Upper lobe of left lung (tissue), 6 donors: ENCODE results near the gene SYTL5. TPM values are rescaled to one million over a fixed set of nuclear protein-coding genes. Genes with fewer than 3 reads are reported as not detected.

Source experiments
- ATAC-seq, 2 donors: fragments of 200-7000 bp; cut with Tn5 transposase; one replicate each; pipeline ENCODE4 v1.9.1; 2022; ENCODE audit warnings: mild to moderate bottlenecking in 2 of 2, moderate library complexity in 2 of 2; ENCODE audit not compliant: low FRiP score in 2 of 2
- DNase-seq, 2 donors: peaks; one replicate each; pipeline ENCODE4 v3.0.0-alpha.2; 2019 to 2020
- H3K27ac ChIP-seq, 4 donors: fragments of 200-600 bp; sonication (generic); one replicate each; pipeline ENCODE4 v1.5.1; 2016 to 2019
- H3K27me3 ChIP-seq, 4 donors: fragments of 200-600 bp; sonication (generic); one replicate each; pipeline ENCODE4 v1.5.1; 2017 to 2019
- H3K36me3 ChIP-seq, 4 donors: fragments of 200-600 bp; sonication (generic); one replicate each; pipeline ENCODE4 v1.5.1; 2016 to 2019
- H3K4me1 ChIP-seq, 4 donors: fragments of 200-600 bp; sonication (generic); one replicate each; pipeline ENCODE4 v1.5.1; 2018 to 2019
- H3K4me3 ChIP-seq, 4 donors: fragments of 200-600 bp; sonication (generic); one replicate each; pipeline ENCODE4 v1.5.1; 2017 to 2019; ENCODE audit warnings: mild to moderate bottlenecking in 2 of 4, moderate library complexity in 1 of 4
- H3K9me3 ChIP-seq, 4 donors: fragments of 200-600 bp; sonication (generic); one replicate each; pipeline ENCODE4 v1.5.1; 2018 to 2019
- EP300 ChIP-seq, 4 donors: sonication (generic); formaldehyde crosslinking; IDR thresholded peaks; one replicate each; pipeline ENCODE4 v1.5.1; 2017; ENCODE audit warnings: antibody characterized with exemption in 4 of 4, control low read depth in 2 of 4
- POLR2A ChIP-seq, 4 donors: fragments of 450-650 bp; IDR thresholded peaks; one replicate each; pipeline ENCODE4 v1.5.1; 2016 to 2017; ENCODE audit warnings: antibody characterized with exemption in 4 of 4, mild to moderate bottlenecking in 2 of 4
- POLR2AphosphoS5 ChIP-seq, 2 donors: sonication (generic); formaldehyde crosslinking; IDR thresholded peaks; one replicate each; pipeline ENCODE4 v1.5.1; 2017; ENCODE audit warnings: antibody characterized with exemption in 2 of 2
- WGBS, 2 donors: methylation state at CpG; one replicate each; pipeline ENCODE4 v1.1.5; 2017 to 2018; 5-methylcytosine and 5-hydroxymethylcytosine counted together
- total RNA-seq, 6 donors: library from RNA; depleted of rRNA in 4 of 6; stranded (reverse); fragments of >200 nt in 4 of 6; gene quantifications; one replicate each; pipeline versions ENCODE4 v1.1.0 to v1.2.1, GENCODE V29; 2016 to 2021
- TF ChIP-seq, protein P1 (sequence below), 6 experiments: fragments of 450-650 bp in 4 of 6; fragments of 200-600 bp in 2 of 6; sonication (generic) in 2 of 6; IDR thresholded peaks; one replicate each; pipeline ENCODE4 v1.5.1; 2016 to 2019; ENCODE audit warnings: antibody characterized with exemption in 6 of 6
- donor health status: DM: no; HTN: no; CAD: no; lungs with moderate emphysema.
- donor health status: DM: no; HTN: yes; CAD: no; lungs with severe emphysema.

SYTL5 gene
- total RNA-seq, 6 donors from 2014 or later = 0.30 to 3.6 (median 0.71) TPM

DNA sequence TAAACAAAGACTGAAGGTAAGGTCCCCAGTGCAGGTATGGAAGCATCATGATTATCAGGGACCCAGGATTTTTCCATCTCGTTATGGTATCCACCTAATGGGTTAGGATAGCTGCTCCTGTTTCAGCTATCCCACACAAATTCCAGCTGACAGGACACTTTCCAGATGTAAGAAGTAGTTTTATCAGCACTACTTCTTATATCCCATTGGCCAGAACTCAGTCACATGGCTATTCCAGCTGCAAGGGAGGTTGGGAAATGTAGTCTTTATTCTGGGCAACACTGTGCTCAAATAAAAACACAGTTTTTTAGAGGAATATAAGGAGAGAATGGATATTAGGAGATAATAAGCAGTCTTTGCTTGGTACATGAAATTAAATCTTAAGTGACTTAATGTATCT lies 117.6 kb downstream of the SYTL5 start:
- Histone ChIP-seq H3K9me3 (no peaks in the 10 kb centered on the region), H3K4me3 (no peak overlapping the region), H3K4me1 (no peaks in the 10 kb centered on the region), H3K27ac (no peak overlapping the region), H3K36me3 (no peaks in the 10 kb centered on the region), H3K27me3 (no peaks in the 10 kb centered on the region)
- WGBS, 2 donors = 79 to 100% methylated on average over 1 of the region's 1 CpG
- no peak for ATAC-seq
- no peak for DNase-seq
- TF ChIP-seq, protein P1, sequence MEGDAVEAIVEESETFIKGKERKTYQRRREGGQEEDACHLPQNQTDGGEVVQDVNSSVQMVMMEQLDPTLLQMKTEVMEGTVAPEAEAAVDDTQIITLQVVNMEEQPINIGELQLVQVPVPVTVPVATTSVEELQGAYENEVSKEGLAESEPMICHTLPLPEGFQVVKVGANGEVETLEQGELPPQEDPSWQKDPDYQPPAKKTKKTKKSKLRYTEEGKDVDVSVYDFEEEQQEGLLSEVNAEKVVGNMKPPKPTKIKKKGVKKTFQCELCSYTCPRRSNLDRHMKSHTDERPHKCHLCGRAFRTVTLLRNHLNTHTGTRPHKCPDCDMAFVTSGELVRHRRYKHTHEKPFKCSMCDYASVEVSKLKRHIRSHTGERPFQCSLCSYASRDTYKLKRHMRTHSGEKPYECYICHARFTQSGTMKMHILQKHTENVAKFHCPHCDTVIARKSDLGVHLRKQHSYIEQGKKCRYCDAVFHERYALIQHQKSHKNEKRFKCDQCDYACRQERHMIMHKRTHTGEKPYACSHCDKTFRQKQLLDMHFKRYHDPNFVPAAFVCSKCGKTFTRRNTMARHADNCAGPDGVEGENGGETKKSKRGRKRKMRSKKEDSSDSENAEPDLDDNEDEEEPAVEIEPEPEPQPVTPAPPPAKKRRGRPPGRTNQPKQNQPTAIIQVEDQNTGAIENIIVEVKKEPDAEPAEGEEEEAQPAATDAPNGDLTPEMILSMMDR (IDR thresholded peaks at IDR 0.05) = no peak
- TF ChIP-seq POLR2AphosphoS5 (IDR thresholded peaks at IDR 0.05) (no peak), POLR2A (IDR thresholded peaks at IDR 0.05) (no peak), EP300 (IDR thresholded peaks at IDR 0.05) (no peak)

DNA sequence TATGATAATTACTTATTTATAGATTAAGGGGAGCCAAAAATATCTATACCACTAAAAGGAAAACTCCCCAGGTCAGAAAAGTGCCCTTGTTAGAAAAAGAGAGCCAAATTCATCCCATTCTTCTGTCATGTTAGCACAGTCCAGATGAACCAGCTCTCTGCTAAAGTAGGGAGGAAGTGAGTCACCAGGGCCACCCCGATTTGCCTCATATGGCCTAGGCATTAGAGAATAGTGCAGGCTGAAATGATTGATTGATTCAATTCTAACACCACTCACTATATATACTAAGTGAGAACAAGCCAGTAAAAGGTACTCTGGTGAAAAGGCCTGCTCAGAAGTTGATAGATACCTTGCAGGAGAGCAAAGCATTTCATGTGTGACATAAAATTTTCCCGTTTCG lies 119.8 kb downstream of the SYTL5 start:
- H3K27ac ChIP-seq = no peak overlapping the region
- ATAC-seq (no peak), DNase-seq (no peak)
- H3K27me3 ChIP-seq = no peaks in the 10 kb centered on the region
- TF ChIP-seq POLR2A (IDR thresholded peaks at IDR 0.05) (no peak), POLR2AphosphoS5 (IDR thresholded peaks at IDR 0.05) (no peak), EP300 (IDR thresholded peaks at IDR 0.05) (no peak)
- TF ChIP-seq, protein P1 (IDR thresholded peaks at IDR 0.05) = no peak
- no peak overlapping the region for H3K4me3 ChIP-seq
- H3K9me3 ChIP-seq = no peaks in the 10 kb centered on the region
- no peaks in the 10 kb centered on the region for H3K4me1 ChIP-seq
- WGBS, 2 donors = 72 to 83% methylated on average over 2 to 3 of the region's 3 CpGs
- H3K36me3 ChIP-seq = no peaks in the 10 kb centered on the region

DNA sequence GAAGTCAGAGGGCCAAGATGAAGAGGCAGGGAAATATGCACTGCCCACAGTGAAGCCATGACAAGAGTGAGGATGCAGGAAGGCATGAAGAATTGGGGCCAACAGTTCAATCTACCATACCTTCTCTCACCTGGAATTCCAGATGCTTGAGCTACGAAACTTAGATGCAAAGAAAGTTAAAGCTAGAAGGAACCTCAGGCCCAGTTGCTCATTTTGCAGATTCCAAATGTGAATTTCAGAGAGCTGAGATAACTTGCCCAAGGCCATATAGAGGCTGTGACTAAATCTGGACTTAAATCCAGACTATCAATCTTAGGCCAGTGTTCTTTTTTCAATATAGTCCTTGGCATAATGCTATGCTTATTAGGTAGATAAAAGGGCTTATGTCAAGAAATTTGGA lies 121.6 kb downstream of the SYTL5 start:
- 83 to 89% methylated on average over 1 of the region's 1 CpG for WGBS, 2 donors
- Histone ChIP-seq H3K4me1 (no peaks in the 10 kb centered on the region), H3K9me3 (no peaks in the 10 kb centered on the region), H3K27ac (no peak overlapping the region), H3K36me3 (no peaks in the 10 kb centered on the region), H3K4me3 (no peak overlapping the region), H3K27me3 (no peaks in the 10 kb centered on the region)
- ATAC-seq (no peak), DNase-seq (no peak)
- TF ChIP-seq, protein P1 (IDR thresholded peaks at IDR 0.05) = no peak
- TF ChIP-seq POLR2A (IDR thresholded peaks at IDR 0.05) = no peak
- TF ChIP-seq EP300 (IDR thresholded peaks at IDR 0.05) = no peak
- TF ChIP-seq POLR2AphosphoS5 (IDR thresholded peaks at IDR 0.05) = no peak

DNA sequence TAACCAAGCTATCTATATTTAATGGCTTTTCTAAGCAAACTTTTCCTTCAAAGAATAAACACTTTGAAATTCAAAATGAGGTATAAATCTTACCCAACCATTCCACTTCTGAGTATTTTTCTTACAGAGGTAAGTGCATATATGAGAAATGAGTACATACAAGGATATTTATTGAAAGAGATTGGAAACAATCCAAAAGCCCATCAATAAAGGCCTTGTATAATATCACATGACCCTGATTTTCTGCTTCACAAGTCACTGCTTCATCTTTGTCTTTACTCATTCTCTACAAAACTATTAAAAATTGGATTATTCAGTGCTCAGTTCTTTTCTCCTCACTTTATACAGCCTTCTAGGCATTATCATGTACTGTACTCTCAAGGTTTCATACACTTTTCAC lies 123.0 kb downstream of the SYTL5 start:
- no peaks in the 10 kb centered on the region for H3K9me3 ChIP-seq
- no peak overlapping the region for H3K4me3 ChIP-seq
- TF ChIP-seq, protein P1 (IDR thresholded peaks at IDR 0.05) = no peak
- TF ChIP-seq POLR2AphosphoS5 (IDR thresholded peaks at IDR 0.05) (no peak), EP300 (IDR thresholded peaks at IDR 0.05) (no peak), POLR2A (IDR thresholded peaks at IDR 0.05) (no peak)
- no peaks in the 10 kb centered on the region for H3K36me3 ChIP-seq
- DNase-seq = no peak
- H3K27ac ChIP-seq = no peak overlapping the region
- no peaks in the 10 kb centered on the region for H3K27me3 ChIP-seq
- H3K4me1 ChIP-seq = no peaks in the 10 kb centered on the region
- ATAC-seq = no peak

DNA sequence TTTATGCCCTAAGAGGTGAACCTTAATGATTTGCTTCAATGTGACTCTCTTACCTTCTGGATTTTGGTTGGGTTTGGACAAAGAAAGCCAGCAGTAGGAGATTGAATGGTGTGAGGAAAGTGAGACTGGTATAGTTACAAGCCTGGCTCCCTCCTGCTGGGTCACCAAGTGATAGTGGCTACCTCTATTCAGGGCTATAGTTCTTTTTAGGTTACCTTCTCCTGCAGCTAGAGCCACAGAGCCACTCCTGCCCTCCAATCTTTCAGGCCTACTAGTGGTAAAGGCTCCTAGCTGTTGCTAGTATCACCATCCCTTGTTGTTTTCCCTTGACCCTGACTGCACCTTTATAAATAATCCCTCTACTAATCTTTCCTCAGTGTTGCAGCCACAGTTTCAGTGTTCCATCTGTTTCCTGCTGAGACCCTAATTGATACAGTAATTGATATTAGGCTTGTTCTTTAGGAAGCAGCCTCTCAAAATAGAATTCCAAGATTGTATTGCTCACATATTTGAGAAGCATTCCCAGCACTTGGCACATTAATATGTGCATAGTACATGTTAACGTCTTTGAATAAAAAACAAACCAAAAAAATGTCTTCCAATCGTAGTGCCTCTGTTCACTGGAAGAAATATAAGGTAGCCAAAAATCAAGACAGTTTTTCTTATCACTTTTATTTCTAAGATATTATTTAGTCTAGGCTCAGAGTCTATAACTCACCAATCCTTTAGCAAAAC lies 132.0 kb downstream of the SYTL5 start:
- Histone ChIP-seq H3K27me3 (no peaks in the 10 kb centered on the region), H3K9me3 (no peaks in the 10 kb centered on the region)
- WGBS, 2 donors = 0 to 80% methylated on average over 2 of the region's 2 CpGs

More for the DNA sequence above, 132.0 kb downstream of the SYTL5 start:
- no peak for ATAC-seq
- no peak for DNase-seq
- Histone ChIP-seq H3K4me1 (no peaks in the 10 kb centered on the region), H3K4me3 (no peak overlapping the region), H3K36me3 (no peaks in the 10 kb centered on the region), H3K27ac (no peak overlapping the region)
- TF ChIP-seq EP300 (IDR thresholded peaks at IDR 0.05) (no peak), POLR2A (IDR thresholded peaks at IDR 0.05) (no peak), POLR2AphosphoS5 (IDR thresholded peaks at IDR 0.05) (no peak)
- TF ChIP-seq, protein P1 (IDR thresholded peaks at IDR 0.05) = no peak
